GM20431 (cell line): ENCODE data around the gene CD6.

Experiments
- in situ Hi-C: fragments of 300-500 bp; cut with MseI, MboI; formaldehyde crosslinking; loops from one replicate; pipeline ENCODE4 v1.15.0; 2020; ENCODE audit warnings: low sequenced_read_pairs; ENCODE audit not compliant: unreplicated experiment

CD6 gene

GRCh38 chr11:60978546-60979380 lies 7.3 kb downstream of the CD6 start:
- in situ Hi-C loops = no loop called here

GRCh38 chr11:60981515-60981914 lies 10.0 kb downstream of the CD6 start:
- in situ Hi-C loops = no loop called here

GRCh38 chr11:60982184-60982583 lies 10.7 kb downstream of the CD6 start:
- in situ Hi-C loops = no loop called here

GRCh38 chr11:60984149-60984548 lies 12.7 kb downstream of the CD6 start:
- in situ Hi-C loops = no loop called here

DNA sequence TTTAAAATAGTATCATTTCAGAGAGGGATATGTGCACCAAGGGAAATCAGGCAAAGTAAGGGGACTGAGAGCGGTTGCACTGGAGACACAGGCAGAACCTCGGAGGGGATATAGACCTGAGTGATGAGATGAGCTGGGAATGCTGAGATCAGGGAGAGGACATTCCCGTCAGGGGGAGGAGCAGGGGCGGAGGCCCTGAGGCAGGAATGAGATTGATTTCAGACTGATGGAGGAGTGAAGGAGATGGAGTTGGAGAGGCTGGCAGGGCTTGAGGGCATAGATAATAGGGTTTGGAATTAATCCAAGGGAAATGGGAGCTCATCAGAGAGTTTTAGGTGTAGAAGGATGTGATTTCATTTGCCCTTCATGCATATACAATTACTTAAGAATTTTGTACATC lies 13.2 kb downstream of the CD6 start:
- in situ Hi-C loops = no loop called here

DNA sequence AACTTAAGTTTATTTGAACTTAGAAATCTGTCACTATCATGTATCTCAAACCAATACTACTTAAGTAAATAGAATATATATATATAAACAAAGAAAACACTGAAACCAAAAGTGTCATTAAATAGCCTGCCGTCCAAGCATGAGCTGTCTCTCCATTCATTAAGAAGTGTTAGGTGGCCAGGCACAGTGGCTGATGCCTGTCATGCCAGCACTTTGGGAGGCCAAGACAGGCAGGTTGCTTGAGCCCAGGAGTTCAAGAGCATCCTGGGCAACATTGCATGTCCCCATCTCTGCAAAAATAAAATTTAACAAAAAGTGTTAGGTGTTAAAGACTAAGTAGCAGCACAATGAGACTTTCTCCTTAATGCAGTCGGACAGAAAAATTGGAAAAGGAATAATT lies 14.0 kb downstream of the CD6 start:
- in situ Hi-C loops = no loop called here

DNA sequence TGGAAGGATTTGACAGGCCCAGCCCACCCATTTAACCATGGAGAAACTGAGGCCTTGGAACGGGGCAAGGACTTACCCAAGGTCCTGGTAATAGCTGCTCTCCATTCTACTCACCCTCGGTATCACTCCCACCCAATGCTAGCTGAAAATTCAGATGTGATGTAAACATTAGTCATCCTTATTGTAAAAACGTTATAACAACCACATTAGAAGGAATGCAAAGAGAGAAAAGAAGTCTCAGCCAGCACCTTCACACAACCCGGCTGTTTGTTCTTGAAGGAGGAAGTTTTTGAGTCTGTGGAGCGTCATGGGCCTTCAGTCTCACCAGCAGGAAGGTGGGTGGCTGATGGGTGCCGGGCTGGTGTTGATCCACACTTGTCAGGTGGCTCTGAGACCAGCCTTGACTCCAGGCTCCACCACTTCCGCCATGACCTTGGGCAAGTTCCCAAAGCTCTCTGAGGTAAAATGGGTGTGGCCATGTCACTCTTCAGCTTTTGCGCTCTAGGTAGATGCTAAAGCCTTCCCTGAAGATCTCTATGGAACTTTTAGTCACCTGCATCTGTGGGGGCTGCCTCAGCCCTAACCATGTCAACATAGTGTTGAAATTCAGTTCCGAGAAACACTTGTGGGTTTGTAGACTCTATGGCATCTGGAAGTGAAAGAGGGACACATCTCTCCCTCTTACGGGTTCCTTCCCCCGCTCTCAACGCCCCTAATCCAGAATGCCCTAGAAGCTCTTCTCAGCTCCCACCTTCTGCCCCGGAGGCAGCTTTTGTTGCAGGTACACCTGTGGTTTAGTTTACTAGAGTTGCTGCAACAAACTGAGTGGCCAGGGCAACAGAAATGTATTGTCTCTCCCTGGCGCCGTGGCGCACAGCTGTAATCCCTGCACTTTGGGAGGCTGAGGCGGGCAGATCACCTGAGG lies 14.8 kb downstream of the CD6 start:
- in situ Hi-C loops = no loop called here

GRCh38 chr11:60987577-60988277 lies 16.2 kb downstream of the CD6 start:
- in situ Hi-C loops = no loop called here

GRCh38 chr11:60988658-60989057 lies 17.2 kb downstream of the CD6 start:
- in situ Hi-C loops = no loop called here

- in situ Hi-C loops = no loop called here
Observed at GRCh38 chr11:60989093-60989650, 17.7 kb downstream of the CD6 start.

GRCh38 chr11:60991457-60991856 lies 20.0 kb downstream of the CD6 start:
- in situ Hi-C loops = no loop called here

GRCh38 chr11:60992842-60993409 lies 21.4 kb downstream of the CD6 start:
- in situ Hi-C loops = no loop called here

GRCh38 chr11:60993615-60994014 lies 22.1 kb downstream of the CD6 start:
- in situ Hi-C loops = no loop called here

- in situ Hi-C loops = no loop called here
Observed at GRCh38 chr11:60994541-60995080, 23.1 kb downstream of the CD6 start.

DNA sequence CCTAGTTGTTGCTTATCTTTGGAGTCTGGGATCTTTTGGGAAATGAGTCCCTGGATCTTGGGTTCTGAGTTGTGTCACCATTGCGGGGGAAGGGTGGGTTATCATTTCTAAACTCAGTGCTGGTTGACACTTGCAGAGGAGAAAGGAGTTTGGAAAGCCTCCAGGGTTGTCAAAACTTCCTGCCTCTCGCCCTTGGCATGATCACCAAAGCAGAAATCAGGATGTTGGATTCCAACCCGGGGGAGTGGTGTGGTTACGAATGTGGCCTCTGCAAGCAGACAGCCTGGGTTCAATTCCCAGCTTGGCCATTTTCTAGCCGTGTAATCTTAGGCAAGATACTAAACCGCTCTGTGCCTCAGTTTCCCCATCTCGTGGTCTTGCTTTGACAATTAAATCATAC lies 24.3 kb downstream of the CD6 start:
- in situ Hi-C loops = no loop called here

DNA sequence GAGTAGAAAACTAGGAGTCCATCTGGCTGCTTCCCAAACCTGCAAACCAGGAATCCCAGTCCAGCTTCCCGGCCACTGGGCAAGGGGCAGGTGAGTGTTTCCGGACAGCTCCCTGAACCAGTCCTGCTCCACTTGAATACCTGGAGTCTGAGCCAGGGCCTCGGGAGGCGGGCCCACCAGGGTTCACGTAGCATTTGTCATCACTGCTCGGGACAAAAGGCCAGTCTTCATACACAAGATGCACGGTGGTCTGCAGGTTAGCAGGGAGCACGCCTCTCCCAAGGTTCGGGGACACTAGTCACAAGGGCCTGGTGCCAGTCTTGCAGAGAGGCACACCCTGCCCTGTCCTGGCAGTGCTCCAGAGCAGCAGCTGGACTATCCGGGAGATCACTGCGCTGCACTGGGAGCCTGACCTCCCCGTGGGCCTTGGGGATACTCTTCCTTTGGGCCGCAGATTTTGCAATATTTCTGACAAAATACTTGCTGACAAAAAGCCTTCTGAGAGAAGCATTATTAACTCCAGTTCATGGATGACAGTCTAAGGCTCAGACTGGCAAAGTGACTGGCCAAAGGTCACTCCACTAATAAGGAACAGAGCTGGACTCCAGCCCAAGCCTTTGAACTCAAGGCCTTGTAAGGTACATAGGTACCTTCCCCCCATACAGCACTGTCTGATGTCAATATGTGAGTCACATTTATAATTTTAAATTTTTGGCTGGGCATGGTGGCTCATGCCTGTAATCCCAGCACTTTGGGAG lies 25.1 kb downstream of the CD6 start:
- in situ Hi-C loops = no loop called here

DNA sequence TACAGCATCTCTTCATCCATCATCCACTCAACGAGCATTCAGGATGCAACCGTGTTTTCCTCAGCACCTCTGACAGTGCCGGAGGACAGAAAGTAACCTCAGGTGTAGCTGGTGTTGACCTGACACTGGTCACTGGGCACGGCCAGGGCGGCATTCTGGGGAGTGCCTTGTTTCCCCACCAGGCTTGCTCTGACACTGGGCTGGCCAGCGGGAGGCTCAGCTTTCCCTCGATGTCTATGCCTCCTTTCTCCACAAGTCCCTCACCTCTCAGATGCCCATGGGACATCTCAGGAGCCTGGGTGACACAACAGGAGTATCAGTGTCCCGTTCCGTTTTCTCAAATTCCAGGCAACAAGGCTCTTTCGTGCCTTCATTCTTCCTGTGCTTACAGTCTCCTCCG lies 28.9 kb downstream of the CD6 start:
- in situ Hi-C loops = no loop called here

DNA sequence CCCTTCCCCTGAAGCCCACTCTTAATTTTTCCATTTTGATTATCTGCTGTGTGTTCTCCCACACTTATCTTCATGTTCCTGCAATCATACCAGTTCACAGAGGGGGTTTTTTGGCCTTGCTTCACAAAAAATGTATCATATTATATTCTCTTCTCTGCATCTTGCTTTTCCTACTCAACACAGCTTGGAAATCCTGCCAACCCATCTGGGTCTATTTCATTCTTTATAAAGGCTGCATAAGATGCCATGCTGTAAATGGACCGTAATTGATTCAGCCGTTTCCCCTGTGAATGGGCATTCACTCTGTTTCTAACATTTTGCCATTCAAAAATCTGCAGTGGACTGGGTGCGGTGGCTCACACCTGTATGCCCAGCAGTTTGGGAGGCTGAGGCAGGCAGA lies 30.5 kb downstream of the CD6 start:
- in situ Hi-C loops = no loop called here

DNA sequence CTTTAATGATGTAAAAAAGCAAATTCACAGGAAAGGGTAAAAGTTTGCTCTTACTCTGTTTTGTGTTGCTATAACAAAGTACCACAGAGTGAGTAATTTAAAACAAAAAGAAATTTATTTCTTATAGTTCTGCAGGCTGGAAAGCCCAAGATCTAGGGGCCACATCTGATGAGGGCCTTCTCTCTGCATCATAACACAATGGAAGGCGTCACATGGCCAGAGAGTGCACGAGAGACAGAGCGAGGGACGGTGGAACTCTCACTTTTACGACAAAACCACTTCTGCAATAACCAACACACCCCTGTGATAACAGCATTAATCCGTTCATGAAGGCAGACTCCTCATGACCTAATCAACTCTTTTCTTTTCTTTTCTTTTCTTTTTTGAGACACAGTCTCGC lies 31.1 kb downstream of the CD6 start:
- in situ Hi-C loops = no loop called here
